HG02973 (cell line): ENCODE results near the gene KRT7.
"Not testable (repeated sequence)": the region's sequence is repeated elsewhere in the genome, so short reads cannot be mapped to it uniquely, and the experiment has no call there.

Experiments
- ATAC-seq: cut with Tn5 transposase; IDR thresholded peaks from one replicate; pipeline ENCODE4 v1.9.1; 2021; ENCODE audit warnings: moderate library complexity; ENCODE audit not compliant: unreplicated experiment

KRT7 gene

DNA sequence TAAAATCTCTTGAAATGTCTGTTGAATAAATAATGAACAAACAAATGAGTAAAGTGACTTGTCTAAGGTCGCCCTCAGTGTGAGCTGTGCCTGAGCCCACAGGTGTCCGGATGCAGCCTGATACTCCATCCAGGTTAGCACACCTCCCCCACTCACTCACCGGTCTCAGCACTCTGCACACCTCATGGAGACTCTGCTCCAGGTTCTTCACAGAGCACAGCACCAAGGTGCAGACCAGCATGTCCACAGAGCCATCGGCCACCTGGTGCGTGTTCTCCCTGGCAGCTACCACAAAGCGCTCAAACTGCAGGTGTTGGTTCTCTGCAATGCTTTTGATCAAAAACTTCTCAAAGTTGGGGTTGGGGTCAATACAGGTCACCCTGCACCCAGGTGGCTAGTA is 4.1 kb upstream of the KRT7 start:
- ATAC-seq, result no peak

DNA sequence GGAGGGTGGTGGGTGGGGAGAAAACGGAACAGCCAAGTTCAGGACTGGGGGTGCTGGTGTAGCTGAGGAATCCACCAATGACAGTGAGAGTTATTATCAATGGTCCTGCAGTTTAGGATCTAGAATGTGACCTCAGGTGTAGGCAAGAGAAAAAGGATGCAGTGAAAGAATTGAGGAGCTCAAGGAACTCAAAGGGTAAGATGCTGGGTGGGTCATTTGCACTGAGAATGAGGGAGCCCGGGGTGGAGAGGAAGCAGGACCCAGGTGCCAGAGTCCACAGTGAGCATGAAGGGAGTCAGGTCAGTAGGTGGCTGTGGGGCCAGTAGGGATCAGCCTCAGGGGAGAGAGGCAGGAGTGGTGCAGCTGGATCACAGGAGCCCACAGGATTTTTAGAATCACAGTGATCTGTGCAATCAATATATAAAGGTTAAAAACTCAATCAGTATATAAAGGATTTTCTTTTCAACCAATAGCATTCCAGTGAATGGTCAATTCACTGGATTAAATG is 3.2 kb upstream of the KRT7 start:
- no peak for ATAC-seq

DNA sequence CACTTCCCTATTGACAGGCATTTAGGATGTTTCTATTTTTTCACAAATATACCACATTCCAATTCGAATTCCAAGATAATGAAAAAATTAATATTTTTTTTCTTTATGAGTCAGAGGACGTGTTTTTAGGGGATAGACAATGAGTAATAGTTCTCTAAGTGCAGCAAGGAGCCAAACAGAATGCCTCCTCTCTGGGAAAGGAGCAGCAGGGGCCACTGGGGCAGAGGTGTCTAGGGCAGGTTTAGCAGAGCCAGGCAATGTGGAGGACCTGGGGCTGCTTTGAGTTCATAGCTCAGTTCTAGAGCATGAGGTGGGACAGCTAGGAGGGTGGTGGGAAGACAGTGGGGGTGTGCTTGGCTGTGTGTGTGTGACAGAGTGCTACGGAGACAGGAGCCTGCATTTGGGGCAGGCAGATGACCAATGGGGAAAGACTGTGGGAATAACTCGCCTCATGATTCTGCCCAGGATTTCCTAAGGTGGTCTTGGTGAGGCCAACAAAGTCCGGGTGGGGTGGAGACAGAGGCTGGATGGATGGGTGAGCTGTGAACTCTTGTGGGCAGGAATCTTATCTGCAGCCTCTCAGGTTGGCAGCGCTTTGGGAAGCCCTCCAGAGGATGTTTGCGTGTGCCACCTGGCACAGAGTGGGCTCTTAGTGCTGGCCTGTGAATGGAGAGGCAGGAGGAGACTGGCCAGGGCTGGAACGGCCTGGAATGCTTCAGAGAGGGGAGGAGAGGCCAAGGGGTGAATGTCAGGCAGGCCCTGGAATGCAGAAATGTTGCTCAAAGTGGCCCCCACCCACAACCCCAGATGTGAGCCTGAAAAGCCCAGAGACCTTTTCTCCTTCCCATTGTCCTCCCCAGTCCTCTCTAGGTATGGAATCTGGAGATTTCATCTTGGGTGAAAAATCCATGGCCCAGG is 2.4 kb upstream of the KRT7 start:
- ATAC-seq, result no peak

DNA sequence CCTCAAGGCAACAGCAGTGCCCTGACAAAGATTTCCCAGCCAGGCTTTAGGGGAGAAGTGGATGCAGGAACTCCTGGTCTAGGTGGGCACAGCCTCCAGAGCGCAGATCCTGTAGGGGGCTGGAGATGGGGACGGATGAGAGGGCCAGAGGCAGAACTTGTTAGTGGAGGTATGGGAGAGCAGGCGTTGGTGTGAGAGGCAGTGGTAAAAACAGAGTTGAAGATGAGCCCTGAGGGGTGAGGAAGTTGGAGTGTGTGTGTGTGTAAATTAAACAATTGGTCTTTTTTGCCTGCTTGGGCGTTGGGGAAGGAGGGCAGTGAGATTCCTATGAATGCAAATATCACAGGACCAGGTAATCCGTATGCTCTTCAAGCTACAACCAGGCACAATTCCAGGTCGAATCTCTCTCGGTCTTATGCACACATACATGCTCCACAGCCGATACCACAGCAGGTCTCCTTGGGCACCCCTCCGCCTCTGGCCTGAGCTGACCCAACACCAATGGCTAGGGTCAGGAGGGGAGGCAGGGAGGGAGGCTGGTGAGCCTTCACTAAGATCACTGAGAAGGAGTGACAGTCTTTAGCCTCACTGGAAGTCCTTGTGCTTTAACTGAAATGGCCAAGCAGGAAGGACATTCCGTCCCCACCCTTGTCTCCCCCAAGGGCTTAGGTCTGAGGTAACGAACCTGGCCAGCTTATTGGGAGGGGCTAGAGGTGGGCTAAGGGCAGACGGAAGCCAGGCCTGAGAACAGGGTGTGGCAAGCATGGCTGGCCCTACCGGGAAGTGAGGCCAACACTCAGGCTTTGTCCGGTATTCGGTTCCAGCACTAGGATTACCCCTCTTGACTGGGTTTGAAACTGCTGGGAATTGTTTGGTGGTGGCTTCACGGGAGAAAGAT is 1.5 kb upstream of the KRT7 start:
- no peak for ATAC-seq

DNA sequence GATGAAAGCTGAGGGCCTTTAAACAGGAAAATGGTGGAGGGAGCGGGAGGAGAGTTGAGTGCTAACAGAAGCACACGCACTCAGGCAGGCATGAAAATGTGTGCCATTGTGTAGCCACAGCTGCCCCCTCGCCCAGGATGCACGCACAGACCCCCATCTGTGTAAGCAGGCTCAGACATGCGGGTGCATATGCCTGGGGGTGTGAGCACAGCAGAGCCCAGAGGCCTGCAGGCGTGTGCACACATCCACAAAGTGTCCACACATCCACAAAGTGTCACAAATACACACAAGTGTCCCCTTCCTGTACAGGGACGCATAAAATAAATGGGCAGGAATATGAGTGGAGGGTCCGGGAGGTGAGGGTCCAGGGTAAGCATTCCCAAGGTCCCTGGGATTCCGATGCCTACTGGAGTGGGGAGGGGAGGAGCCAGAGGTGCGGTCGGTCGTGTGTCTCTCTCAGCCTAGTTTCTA is 805 bp upstream of the KRT7 start:
- ATAC-seq, result no peak

DNA sequence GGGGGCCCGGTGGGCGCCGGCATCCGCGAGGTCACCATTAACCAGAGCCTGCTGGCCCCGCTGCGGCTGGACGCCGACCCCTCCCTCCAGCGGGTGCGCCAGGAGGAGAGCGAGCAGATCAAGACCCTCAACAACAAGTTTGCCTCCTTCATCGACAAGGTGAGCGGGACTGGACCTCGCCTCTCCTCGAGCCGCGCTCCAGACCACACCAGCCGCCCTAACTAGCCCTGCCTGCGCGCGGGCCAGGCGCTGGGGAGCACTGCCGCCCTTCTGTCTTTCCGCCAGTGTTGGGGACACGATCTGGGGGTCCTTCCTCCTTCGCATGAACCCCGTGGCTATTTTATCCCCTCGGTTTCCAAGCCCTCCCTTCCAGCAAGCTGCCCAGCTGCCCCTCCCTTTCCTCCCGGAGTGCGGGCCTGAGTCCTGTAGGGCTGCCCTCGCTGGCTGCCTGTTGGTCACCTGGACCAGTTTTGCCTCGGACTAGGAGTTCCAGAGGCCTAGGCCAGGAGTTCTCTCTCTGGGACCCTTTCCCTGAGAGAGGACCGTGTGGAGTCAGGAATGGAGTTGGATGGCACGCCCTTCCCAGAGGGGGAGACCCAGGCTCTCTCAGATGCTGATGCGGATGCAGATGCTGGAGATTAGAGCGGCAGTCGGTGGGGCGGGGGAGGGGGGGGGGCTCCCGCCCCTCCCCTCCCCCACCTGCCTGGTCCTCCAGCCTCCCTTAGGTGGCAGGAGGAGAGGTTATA is 592 bp downstream of the KRT7 start:
- ATAC-seq, result no peak

DNA sequence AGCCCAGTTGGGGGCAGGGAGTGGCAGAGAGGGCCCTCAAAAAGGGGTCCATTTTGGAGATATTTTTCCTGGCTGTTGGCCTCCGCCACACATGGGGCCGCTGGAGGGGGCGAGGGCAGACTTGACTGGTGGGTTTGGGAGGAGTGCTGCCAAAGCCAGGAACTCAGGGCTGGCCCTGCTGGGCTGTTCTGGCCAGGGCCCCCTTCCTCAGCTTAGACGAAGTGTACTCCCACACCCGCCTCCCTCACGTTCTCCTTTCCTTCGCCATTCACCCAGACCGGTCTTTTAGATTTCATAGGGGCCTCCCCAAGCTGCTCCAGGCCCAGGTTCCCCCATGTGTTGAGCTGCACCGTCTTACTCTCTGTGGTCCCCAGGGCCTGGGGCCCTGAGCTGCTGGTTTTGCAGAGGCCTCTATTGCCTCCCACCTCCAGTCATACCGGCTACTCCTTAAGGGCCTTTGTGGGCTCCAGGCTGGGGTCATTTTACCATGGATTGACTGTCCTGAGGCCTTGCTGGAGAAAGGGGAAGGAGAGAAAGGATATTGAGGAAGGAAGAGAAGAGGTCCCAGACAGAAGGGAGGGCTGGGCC is 1.3 kb downstream of the KRT7 start:
- no peak for ATAC-seq

DNA sequence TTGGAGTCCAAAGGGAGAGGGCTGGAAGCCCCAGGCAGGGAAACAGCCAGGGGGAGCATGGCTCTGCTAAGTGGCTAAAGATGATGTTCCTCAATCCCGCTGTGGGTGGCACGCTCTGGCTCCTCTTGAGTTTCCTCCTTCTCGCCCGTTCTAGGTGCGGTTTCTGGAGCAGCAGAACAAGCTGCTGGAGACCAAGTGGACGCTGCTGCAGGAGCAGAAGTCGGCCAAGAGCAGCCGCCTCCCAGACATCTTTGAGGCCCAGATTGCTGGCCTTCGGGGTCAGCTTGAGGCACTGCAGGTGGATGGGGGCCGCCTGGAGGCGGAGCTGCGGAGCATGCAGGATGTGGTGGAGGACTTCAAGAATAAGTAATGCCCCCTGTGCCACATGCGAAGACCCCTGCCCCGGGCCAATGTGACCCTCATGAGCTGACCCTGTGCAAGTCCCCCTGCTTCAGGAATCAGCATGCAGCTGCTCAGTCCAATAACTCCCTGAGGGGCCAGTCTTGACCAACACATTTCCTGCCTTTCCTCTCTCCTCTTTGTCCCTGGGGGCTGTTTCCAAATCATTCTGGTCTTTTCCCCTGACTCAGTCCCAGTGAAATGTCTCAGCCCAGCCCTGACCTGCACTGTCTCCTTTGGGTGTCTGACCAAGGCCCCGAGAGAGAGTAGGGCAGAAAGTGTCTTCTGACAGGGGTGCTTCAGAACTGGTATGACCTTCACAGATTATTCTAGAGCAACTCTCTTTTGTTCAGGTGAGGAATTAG is 2.1 kb downstream of the KRT7 start:
- no peak for ATAC-seq

DNA sequence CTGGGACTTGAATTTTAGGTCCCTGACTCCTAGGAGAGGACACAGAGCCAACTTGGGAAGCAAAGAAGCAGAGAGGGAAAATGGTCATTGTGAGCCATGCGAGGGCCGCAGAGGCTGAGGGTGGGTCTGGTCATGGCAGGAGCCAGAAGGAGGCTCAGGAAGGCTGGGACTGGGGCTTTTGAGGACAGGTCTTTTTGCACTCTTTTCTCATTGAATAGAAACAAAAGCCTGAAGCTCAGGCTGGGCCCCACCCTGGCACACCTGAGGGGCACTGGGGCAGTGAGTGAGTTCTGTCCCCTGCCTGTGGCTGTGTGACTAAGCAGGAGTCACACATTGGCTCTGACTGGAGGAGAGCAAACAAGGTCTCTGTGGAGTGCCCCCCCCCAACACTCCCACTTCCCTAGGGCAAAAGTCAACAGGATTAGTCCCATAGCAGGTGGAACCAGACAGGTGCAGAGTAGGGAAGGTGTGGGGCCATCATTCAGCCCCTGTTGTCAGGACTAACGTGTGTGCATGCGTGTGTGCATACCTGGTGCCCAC is 2.8 kb downstream of the KRT7 start:
- no peak for ATAC-seq

DNA sequence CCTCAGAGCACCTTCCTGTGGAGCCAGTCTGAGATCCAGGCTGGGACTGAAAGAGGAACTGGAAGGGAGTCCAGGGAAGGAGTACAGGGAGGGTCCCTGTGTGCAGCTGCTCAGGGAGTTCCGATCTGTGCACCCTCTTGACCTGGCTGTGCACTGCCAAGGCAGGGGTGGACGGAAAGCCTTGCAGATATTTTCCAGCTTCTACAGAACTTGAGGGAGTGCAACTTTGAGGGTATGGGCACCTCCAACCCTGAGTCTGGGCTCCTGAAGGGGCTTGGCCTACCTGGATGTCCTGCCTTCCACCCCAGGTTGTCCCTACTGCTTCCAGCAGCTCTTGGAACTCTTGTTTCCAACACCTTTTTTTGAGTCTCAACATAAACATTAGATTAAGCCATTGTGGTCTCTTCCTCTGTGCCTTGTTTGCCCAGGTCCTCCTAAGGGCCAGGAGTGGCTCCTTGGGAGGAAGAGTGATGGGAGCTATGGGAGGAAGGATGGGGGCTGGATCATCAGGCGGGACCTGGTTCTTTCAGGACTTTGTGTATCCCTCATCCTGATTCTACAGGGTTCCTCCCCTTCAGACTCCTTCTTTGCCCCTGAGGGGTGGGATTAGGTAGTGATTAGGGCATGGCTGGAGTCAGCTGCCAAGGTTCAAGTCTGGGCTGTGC is 3.5 kb downstream of the KRT7 start:
- no peak for ATAC-seq

DNA sequence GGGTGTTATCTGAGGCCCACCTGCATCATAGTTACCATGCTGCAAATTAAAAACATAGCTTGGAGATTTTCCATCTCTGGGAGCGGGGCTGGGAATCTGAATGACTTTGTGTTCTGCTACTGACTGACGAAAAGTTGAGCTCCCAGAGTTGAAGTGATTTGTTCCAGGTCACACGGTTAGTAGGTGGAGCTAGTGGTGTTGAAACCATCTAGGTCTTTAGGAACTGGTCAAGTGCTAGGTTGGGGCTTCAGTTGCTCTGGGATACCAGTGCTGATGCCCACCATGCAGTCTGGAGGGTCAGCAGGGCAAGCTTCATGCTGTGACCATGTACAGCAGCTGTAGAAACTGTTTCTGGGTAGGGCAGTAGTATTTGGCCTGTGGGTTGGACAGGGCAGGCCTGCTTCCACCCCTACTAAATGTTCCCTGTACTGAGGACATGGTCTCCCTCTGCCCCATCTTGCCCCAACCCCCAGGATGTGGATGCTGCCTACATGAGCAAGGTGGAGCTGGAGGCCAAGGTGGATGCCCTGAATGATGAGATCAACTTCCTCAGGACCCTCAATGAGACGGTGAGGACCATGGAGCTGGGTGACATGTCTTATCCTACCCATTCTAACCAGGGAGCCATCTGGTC is 5.3 kb downstream of the KRT7 start:
- no peak for ATAC-seq

DNA sequence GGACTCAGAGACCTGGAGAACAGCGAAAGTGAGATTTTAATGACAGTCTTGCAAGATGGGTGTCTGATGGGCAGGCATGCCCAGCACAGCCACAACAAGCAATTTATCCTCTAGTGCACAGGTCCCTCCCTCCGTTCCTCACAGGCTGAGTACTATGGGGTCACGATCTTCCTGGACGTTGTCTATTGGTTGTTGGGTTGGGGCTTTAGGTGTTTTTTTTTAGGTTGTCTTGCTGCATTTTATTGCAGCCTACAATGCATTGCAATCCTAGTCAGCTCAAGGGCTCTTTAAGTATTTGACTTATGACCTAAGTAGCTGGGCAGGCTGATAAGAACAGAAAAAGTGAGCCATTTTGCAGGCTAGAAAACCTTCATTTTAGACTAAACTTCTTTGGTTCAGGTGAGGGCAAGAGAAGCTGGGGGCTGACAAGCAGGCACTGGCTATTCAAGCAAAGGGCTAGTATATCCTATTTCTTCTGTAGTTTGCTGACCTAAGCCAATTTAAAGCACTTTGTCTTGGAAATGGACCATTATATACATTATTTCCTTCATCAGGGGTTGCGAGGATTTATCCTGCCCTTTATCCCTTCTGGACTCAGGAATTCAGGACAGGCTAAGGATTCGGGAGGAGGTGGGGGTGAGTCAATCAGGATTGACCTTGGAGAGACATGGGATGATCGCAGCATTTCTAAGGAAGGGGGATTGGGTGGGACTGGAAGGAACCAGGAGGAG is 6.0 kb downstream of the KRT7 start:
- ATAC-seq, result no peak

DNA sequence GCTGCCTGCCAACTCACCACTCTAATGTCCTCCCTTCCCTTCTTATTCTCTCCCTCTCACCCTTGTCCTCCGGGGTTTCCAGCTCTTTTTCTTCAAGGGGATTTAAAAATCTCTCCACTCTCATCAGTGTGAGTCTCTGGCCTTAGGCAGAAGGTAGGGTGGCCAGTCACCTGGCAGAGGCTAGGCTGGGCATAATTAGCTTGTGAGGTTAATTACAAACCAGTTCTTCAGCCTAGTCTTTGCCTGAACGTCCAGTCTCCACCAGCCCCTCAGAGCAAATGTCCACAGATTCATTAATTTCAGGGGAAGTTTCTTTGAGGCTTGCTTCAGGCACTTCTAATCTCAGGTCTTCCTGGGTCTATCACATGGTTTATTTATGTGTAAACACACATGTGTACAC is 6.7 kb downstream of the KRT7 start:
- ATAC-seq, result no peak

DNA sequence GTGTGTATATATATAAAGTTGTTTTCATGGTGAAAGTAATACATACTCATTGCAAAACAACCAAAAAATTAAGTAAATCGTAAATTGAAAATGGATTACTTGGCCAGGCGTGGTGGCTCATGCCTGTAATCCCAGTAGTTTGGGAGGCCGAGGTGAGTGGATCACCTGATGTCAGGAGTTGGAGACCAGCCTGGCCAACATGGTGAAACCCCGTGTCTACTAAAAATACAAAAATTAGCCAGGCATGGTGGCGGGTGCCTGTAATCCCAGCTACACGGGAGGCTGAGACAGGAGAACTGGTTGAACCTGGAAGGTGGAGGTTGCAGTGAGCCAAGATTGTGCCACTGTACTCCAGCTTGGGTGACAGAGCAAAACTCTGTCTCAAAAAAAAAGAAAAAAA is 7.2 kb downstream of the KRT7 start:
- not testable (repeated sequence) for ATAC-seq

DNA sequence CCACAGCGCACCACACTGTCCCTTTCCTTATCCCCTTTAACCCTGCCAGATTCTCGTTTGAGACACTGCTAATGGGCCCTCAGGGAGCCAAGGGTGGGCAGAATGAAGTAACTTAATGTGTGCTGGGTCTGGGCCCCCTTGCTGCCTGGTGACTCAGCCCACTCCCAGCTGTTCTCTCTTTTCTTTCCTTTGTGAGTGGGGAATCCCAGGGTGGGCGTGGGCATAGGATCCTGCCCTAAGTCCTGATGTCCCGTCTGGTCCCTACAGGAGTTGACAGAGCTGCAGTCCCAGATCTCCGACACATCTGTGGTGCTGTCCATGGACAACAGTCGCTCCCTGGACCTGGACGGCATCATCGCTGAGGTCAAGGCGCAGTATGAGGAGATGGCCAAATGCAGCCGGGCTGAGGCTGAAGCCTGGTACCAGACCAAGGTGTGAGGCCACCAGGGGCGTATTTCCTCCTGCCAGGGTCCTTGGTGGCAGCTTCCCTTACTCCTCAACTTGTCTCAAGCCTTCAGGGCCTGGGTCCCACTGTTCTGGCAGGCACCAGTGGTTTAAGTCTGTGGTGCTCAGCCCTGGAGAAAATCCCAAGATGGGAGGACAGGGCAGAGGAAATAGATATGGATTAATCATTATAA is 8.3 kb downstream of the KRT7 start:
- no peak for ATAC-seq

DNA sequence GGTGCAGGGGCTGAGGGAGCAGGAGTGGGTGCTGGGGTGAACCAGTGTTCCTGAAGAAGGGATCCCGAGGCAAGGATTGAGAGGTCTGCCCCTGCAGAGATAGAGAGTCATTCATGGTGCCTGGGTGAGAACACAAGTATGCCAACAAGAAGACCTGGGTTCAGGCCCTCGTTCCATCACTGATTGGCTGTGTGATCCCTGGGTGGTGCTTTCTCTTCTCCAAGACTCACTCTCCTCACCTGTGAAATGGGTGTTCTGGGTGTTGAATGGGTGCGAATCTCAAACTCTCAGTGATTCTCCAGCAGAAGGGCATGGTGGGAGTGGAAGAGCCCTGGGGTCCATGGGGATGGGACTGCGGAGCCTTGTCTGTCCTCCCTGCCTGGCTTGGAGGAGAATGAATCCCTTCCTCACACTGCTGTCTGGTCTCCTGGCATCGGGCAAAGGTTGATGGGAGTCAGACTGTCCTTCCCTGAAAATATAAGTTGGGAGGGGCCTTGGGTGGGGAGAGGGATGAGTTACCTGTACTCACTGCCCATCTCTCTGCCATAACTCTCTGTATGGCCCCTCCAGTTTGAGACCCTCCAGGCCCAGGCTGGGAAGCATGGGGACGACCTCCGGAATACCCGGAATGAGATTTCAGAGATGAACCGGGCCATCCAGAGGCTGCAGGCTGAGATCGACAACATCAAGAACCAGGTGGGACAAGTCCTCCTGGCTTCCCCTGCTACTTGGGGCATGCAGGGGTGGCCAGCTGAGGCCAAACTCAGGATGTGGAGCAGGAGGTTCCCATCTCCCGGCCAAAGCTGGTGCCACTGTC is 9.6 kb downstream of the KRT7 start:
- no peak for ATAC-seq
